Fibroblast of lung (primary cell): ENCODE results near the gene WDR20.
"Not testable (repeated sequence)": the region's sequence is repeated elsewhere in the genome, so short reads cannot be mapped to it uniquely, and the experiment has no call there.

Experiments
- CTCF ChIP-seq, 2 donors: IDR thresholded peaks in 1 of 2; conservative IDR thresholded peaks in 1 of 2; 1 replicate in 1 of 2; 2 replicates in 1 of 2; pipeline ENCODE4 v1.5.1; 2011 to 2012; ENCODE audit warnings: low read length in 2 of 2, control low read depth in 1 of 2, inconsistent platforms in 1 of 2, low read depth in 1 of 2, mild to moderate bottlenecking in 1 of 2
- EZH2 ChIP-seq: IDR thresholded peaks from 2 replicates; pipeline ENCODE4 v1.5.1; 2012; ENCODE audit warnings: low read length, control low read depth, mild to moderate bottlenecking; ENCODE audit errors: missing control alignments

- not testable (repeated sequence) for TF ChIP-seq EZH2; CTCF (conservative IDR thresholded peaks at IDR 0.05 in 1 of 2, IDR thresholded peaks at IDR 0.05 in 1 of 2; ENCODE audit: low read depth in 1 of 2, low read length in 2 of 2)
Observed at GRCh38 chr14:102134021-102134420, 5.7 kb upstream of the WDR20 start.
